Karpas-422 (cell line): ENCODE results near the gene ZIC2. TPM values are rescaled to one million over a fixed set of nuclear protein-coding genes. Genes with fewer than 3 reads are reported as not detected.

Experiments
- DNase-seq: peaks from one replicate; pipeline ENCODE4 v3.0.0-alpha.2; 2015
- H2AFZ ChIP-seq: fragments of 200-600 bp; sonication (generic); 2 replicates; pipeline ENCODE4 v1.6.1; 2014; ENCODE audit warnings: antibody characterized with exemption, low read length, mixed read lengths
- H3K27ac ChIP-seq: fragments of 200-600 bp; sonication (generic); 2 replicates; pipeline ENCODE4 v1.5.1; 2014; ENCODE audit warnings: mild to moderate bottlenecking, low read length, moderate library complexity
- H3K27me3 ChIP-seq: fragments of 200-600 bp; sonication (generic); 2 replicates; pipeline ENCODE4 v1.6.1; 2014; ENCODE audit warnings: low read length, mixed read lengths
- H3K36me3 ChIP-seq: fragments of 200-600 bp; sonication (generic); 2 replicates; pipeline ENCODE4 v1.6.1; 2014; ENCODE audit warnings: low read length, mixed read lengths; ENCODE audit not compliant: insufficient read depth
- H3K4me1 ChIP-seq: fragments of 200-600 bp; sonication (generic); 2 replicates; pipeline ENCODE4 v1.6.1; 2014; ENCODE audit warnings: mild to moderate bottlenecking, low read length, mixed read lengths
- H3K4me2 ChIP-seq: fragments of 200-600 bp; sonication (generic); 2 replicates; pipeline ENCODE4 v1.6.1; 2014; ENCODE audit warnings: low read length, low read depth, mild to moderate bottlenecking; ENCODE audit not compliant: poor library complexity, severe bottlenecking
- H3K4me3 ChIP-seq: fragments of 200-600 bp; sonication (generic); 2 replicates; pipeline ENCODE4 v1.5.1; 2014; ENCODE audit warnings: mild to moderate bottlenecking, antibody characterized with exemption, low read length, mixed read lengths
- H3K79me2 ChIP-seq: fragments of 200-600 bp; sonication (generic); 2 replicates; pipeline ENCODE4 v1.6.1; 2014; ENCODE audit warnings: mild to moderate bottlenecking, low read length, mixed read lengths
- H3K9ac ChIP-seq: fragments of 200-600 bp; sonication (generic); 2 replicates; pipeline ENCODE4 v1.6.0; 2014; ENCODE audit warnings: low read length
- H3K9me2 ChIP-seq: fragments of 200-600 bp; sonication (generic), shearing (Covaris generic); replicated peaks from 2 replicates; pipeline ENCODE4 v1.6.0; 2014; ENCODE audit warnings: mild to moderate bottlenecking, low read length, moderate library complexity; ENCODE audit not compliant: insufficient read depth
- H3K9me3 ChIP-seq: fragments of 300-700, 200-600 bp; sonication (generic); 2 replicates; pipeline ENCODE4 v1.6.1; 2014; ENCODE audit warnings: low read length, mixed read lengths
- H4K20me1 ChIP-seq: fragments of 200-600 bp; sonication (generic); 2 replicates; pipeline ENCODE4 v1.6.1; 2014; ENCODE audit warnings: mild to moderate bottlenecking, antibody characterized with exemption, low read length, low read depth; ENCODE audit not compliant: insufficient read depth
- total RNA-seq: library from RNA; depleted of rRNA; stranded (reverse); fragments of >200 nt; shearing (Covaris generic); gene quantifications from 2 replicates; pipeline ENCODE4 v1.2.3, GENCODE V29; 2014; ENCODE audit warnings: low replicate concordance

The ZIC2 gene
- total RNA-seq, 1 experiment from 2014 or later: not detected

GRCh38 chr13:99974296-99974938 is 7.2 kb upstream of the ZIC2 start:
- no peak overlapping the region for H3K9ac ChIP-seq
- no peaks in the 10 kb centered on the region for H3K27me3 ChIP-seq
- H3K4me3 ChIP-seq: no peak overlapping the region
- H3K4me1 ChIP-seq: no peaks in the 10 kb centered on the region
- H3K4me2 ChIP-seq: no peak overlapping the region
- H3K9me3 ChIP-seq: no peaks in the 10 kb centered on the region
- no peak overlapping the region for H2AFZ ChIP-seq
- H3K79me2 ChIP-seq: no peaks in the 10 kb centered on the region
- no peak overlapping the region for H3K27ac ChIP-seq
- no peak for DNase-seq
- H3K9me2 ChIP-seq: no peaks in the 10 kb centered on the region
- H4K20me1 ChIP-seq: no peaks in the 10 kb centered on the region
- no peaks in the 10 kb centered on the region for H3K36me3 ChIP-seq

- H2AFZ ChIP-seq: no peak overlapping the region
- H4K20me1 ChIP-seq: no peaks in the 10 kb centered on the region
- H3K9ac ChIP-seq: no peak overlapping the region
- H3K9me3 ChIP-seq: no peaks in the 10 kb centered on the region
- H3K27ac ChIP-seq: no peak overlapping the region
- no peaks in the 10 kb centered on the region for H3K9me2 ChIP-seq
- H3K4me3 ChIP-seq: no peak overlapping the region
- H3K79me2 ChIP-seq: no peaks in the 10 kb centered on the region
- H3K36me3 ChIP-seq: no peaks in the 10 kb centered on the region
- DNase-seq: no peak
- H3K27me3 ChIP-seq: no peaks in the 10 kb centered on the region
- H3K4me2 ChIP-seq: no peak overlapping the region
- no peaks in the 10 kb centered on the region for H3K4me1 ChIP-seq
Observed at GRCh38 chr13:99974939-99975561, 6.5 kb upstream of the ZIC2 start.

- Histone ChIP-seq H4K20me1 (no peaks in the 10 kb centered on the region), H3K79me2 (no peaks in the 10 kb centered on the region), H3K9me2 (no peaks in the 10 kb centered on the region), H3K36me3 (no peaks in the 10 kb centered on the region), H3K9ac (no peak overlapping the region), H2AFZ (no peak overlapping the region), H3K27ac (no peak overlapping the region), H3K9me3 (no peaks in the 10 kb centered on the region), H3K4me3 (no peak overlapping the region), H3K4me1 (no peaks in the 10 kb centered on the region), H3K4me2 (no peak overlapping the region), H3K27me3 (no peaks in the 10 kb centered on the region)
- DNase-seq: no peak
Observed at GRCh38 chr13:99975626-99976025, 6.0 kb upstream of the ZIC2 start.

- Histone ChIP-seq H3K4me3 (no peak overlapping the region), H3K4me2 (no peak overlapping the region), H3K9me2 (no peaks in the 10 kb centered on the region), H4K20me1 (no peaks in the 10 kb centered on the region), H3K27ac (no peak overlapping the region), H3K79me2 (no peaks in the 10 kb centered on the region), H3K4me1 (no peaks in the 10 kb centered on the region), H2AFZ (no peak overlapping the region), H3K27me3 (no peaks in the 10 kb centered on the region), H3K36me3 (no peaks in the 10 kb centered on the region), H3K9ac (no peak overlapping the region), H3K9me3 (no peaks in the 10 kb centered on the region)
- DNase-seq: no peak
Observed at GRCh38 chr13:99976575-99976974, 5.0 kb upstream of the ZIC2 start.

GRCh38 chr13:99977334-99977911 is 4.2 kb upstream of the ZIC2 start:
- H4K20me1 ChIP-seq: no peaks in the 10 kb centered on the region
- DNase-seq: no peak
- no peak overlapping the region for H2AFZ ChIP-seq
- H3K9me3 ChIP-seq: no peaks in the 10 kb centered on the region
- H3K79me2 ChIP-seq: no peaks in the 10 kb centered on the region
- no peaks in the 10 kb centered on the region for H3K27me3 ChIP-seq
- H3K36me3 ChIP-seq: no peaks in the 10 kb centered on the region
- H3K27ac ChIP-seq: no peak overlapping the region
- no peak overlapping the region for H3K9ac ChIP-seq
- H3K4me3 ChIP-seq: no peak overlapping the region
- no peaks in the 10 kb centered on the region for H3K9me2 ChIP-seq
- H3K4me2 ChIP-seq: no peak overlapping the region
- H3K4me1 ChIP-seq: no peaks in the 10 kb centered on the region

GRCh38 chr13:99977912-99978798 is 3.4 kb upstream of the ZIC2 start:
- Histone ChIP-seq H3K79me2 (no peaks in the 10 kb centered on the region), H2AFZ (no peak overlapping the region), H3K9me2 (no peaks in the 10 kb centered on the region), H3K9ac (no peak overlapping the region), H3K27me3 (no peaks in the 10 kb centered on the region), H3K4me1 (no peaks in the 10 kb centered on the region), H3K9me3 (no peaks in the 10 kb centered on the region), H4K20me1 (no peaks in the 10 kb centered on the region), H3K4me2 (no peak overlapping the region), H3K36me3 (no peaks in the 10 kb centered on the region), H3K27ac (no peak overlapping the region), H3K4me3 (no peak overlapping the region)
- DNase-seq: no peak

DNA sequence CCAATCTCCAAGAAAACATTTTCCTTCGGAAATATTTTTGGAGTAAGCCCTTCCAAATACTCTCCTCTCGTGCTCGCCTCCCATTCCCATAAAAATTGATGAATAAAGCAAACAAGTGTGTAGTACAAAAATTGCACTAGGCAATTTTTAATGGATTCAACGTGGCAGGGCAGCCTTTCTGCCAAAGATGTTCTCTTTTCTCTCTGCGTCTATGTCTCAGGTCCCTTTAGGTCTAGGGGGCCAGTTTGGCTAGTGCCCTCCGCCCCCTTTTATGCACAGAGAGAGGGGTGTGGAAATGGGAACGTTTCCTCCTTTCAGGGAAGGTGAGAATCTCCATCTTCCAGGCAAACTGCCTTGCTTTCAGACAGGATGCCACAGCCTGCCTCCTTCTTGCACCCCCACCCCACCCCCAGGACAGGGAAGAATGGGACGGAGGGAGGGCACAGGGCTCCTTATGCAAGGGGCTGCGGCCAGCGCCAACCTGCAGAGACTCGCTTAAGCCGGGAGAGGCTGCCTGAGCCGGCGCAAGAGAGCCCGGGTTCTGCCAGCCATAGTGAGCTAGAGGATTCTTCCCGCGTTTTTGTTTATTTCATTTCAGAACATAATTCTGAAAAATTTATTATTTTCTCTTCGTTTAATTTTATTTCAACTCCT is 2.7 kb upstream of the ZIC2 start:
- H3K79me2 ChIP-seq: no peaks in the 10 kb centered on the region
- H3K4me3 ChIP-seq: no peak overlapping the region
- no peaks in the 10 kb centered on the region for H3K9me3 ChIP-seq
- no peak overlapping the region for H3K4me2 ChIP-seq
- no peaks in the 10 kb centered on the region for H3K9me2 ChIP-seq
- no peak overlapping the region for H3K27ac ChIP-seq
- H3K4me1 ChIP-seq: no peaks in the 10 kb centered on the region
- no peaks in the 10 kb centered on the region for H3K27me3 ChIP-seq
- no peak overlapping the region for H3K9ac ChIP-seq
- H2AFZ ChIP-seq: no peak overlapping the region
- H3K36me3 ChIP-seq: no peaks in the 10 kb centered on the region
- no peaks in the 10 kb centered on the region for H4K20me1 ChIP-seq
- no peak for DNase-seq
